ENCODE results near the gene UNC5C.

The UNC5C gene

GRCh38 chr4:95472534-95472933 lies 76.2 kb downstream of the UNC5C start:
- WGBS (ENCODE audit: insufficient coverage): 100% methylated on average over 1 of the region's 3 CpGs
- ChIA-PET CTCF (no interaction called here), POLR2A (interaction anchor here (0.5 kb wide), 1 partner anchor 814 kb away, joined by 3 read pairs; no protein-coding TSS in a partner anchor)
- Histone ChIP-seq H3K27ac (ENCODE audit: insufficient read depth in 1 of 2, low read depth in 1 of 2, low read length in 2 of 2, poor library complexity in 1 of 2, severe bottlenecking in 2 of 2) (no peak overlapping the region), H3K36me3 (ENCODE audit: control insufficient read depth in 4 of 4, insufficient read depth in 4 of 4, low read length in 3 of 4) (no peaks in the 10 kb centered on the region), H3K4me3 (ENCODE audit: control insufficient read depth in 1 of 7, extremely low read depth in 1 of 7, insufficient read depth in 4 of 7, low read depth in 2 of 7, low read length in 6 of 7) (no peak overlapping the region), H3K9me3 (ENCODE audit: control extremely low read depth in 1 of 5, control insufficient read depth in 4 of 5, insufficient read depth in 2 of 5, low read depth in 1 of 5, low read length in 4 of 5) (peaks cover 0 to 1% (median 0%) of the 10 kb centered on the region in 5 experiments), H3K27me3 (replicated peaks in 2 of 5; ENCODE audit: control insufficient read depth in 4 of 5, insufficient read depth in 5 of 5, low read length in 4 of 5) (no peaks in the 10 kb centered on the region), H3K4me1 (ENCODE audit: control extremely low read depth in 1 of 4, control insufficient read depth in 4 of 4, insufficient read depth in 4 of 4, low read length in 3 of 4) (no peaks in the 10 kb centered on the region)
- no peak for DNase-seq

- WGBS (ENCODE audit: insufficient coverage): no CpG with 5 or more reads among the region's 4 CpGs
- no peak for DNase-seq
- no peaks in the 10 kb centered on the region for H3K27me3 ChIP-seq (replicated peaks in 2 of 5; ENCODE audit: control insufficient read depth in 4 of 5, insufficient read depth in 5 of 5, low read length in 4 of 5)
- H3K27ac ChIP-seq (ENCODE audit: insufficient read depth in 1 of 2, low read depth in 1 of 2, low read length in 2 of 2, poor library complexity in 1 of 2, severe bottlenecking in 2 of 2): no peak overlapping the region
- POLR2A ChIA-PET: no interaction called here
- H3K36me3 ChIP-seq (ENCODE audit: control insufficient read depth in 4 of 4, insufficient read depth in 4 of 4, low read length in 3 of 4): no peaks in the 10 kb centered on the region
- no peak overlapping the region for H3K4me3 ChIP-seq (ENCODE audit: control insufficient read depth in 1 of 7, extremely low read depth in 1 of 7, insufficient read depth in 4 of 7, low read depth in 2 of 7, low read length in 6 of 7)
- H3K9me3 ChIP-seq (ENCODE audit: control extremely low read depth in 1 of 5, control insufficient read depth in 4 of 5, insufficient read depth in 2 of 5, low read depth in 1 of 5, low read length in 4 of 5): peaks cover 0 to 1% (median 0%) of the 10 kb centered on the region in 5 experiments
- H3K4me1 ChIP-seq (ENCODE audit: control extremely low read depth in 1 of 4, control insufficient read depth in 4 of 4, insufficient read depth in 4 of 4, low read length in 3 of 4): no peaks in the 10 kb centered on the region
- CTCF ChIA-PET: no interaction called here
These were observed 78.2 kb downstream of the UNC5C start for GRCh38 chr4:95470622-95471021.

- Histone ChIP-seq H3K36me3 (ENCODE audit: control insufficient read depth in 4 of 4, insufficient read depth in 4 of 4, low read length in 3 of 4) (no peaks in the 10 kb centered on the region), H3K4me1 (ENCODE audit: control extremely low read depth in 1 of 4, control insufficient read depth in 4 of 4, insufficient read depth in 4 of 4, low read length in 3 of 4) (no peaks in the 10 kb centered on the region), H3K4me3 (ENCODE audit: control insufficient read depth in 1 of 7, extremely low read depth in 1 of 7, insufficient read depth in 4 of 7, low read depth in 2 of 7, low read length in 6 of 7) (no peak overlapping the region), H3K9me3 (ENCODE audit: control extremely low read depth in 1 of 5, control insufficient read depth in 4 of 5, insufficient read depth in 2 of 5, low read depth in 1 of 5, low read length in 4 of 5) (peaks cover 0 to 1% (median 0%) of the 10 kb centered on the region in 5 experiments), H3K27me3 (replicated peaks in 2 of 5; ENCODE audit: control insufficient read depth in 4 of 5, insufficient read depth in 5 of 5, low read length in 4 of 5) (no peaks in the 10 kb centered on the region), H3K27ac (ENCODE audit: insufficient read depth in 1 of 2, low read depth in 1 of 2, low read length in 2 of 2, poor library complexity in 1 of 2, severe bottlenecking in 2 of 2) (no peak overlapping the region)
- no peak for DNase-seq
- CTCF ChIA-PET: no interaction called here
- POLR2A ChIA-PET: no interaction called here
- 80% methylated on average over 1 of the region's 1 CpG for WGBS (ENCODE audit: insufficient coverage)
These were observed 79.2 kb downstream of the UNC5C start for GRCh38 chr4:95469617-95470016.

- no peak for DNase-seq
- Histone ChIP-seq H3K36me3 (ENCODE audit: control insufficient read depth in 4 of 4, insufficient read depth in 4 of 4, low read length in 3 of 4) (no peaks in the 10 kb centered on the region), H3K4me3 (ENCODE audit: control insufficient read depth in 1 of 7, extremely low read depth in 1 of 7, insufficient read depth in 4 of 7, low read depth in 2 of 7, low read length in 6 of 7) (no peak overlapping the region), H3K27me3 (replicated peaks in 2 of 5; ENCODE audit: control insufficient read depth in 4 of 5, insufficient read depth in 5 of 5, low read length in 4 of 5) (no peaks in the 10 kb centered on the region), H3K4me1 (ENCODE audit: control extremely low read depth in 1 of 4, control insufficient read depth in 4 of 4, insufficient read depth in 4 of 4, low read length in 3 of 4) (no peaks in the 10 kb centered on the region), H3K9me3 (ENCODE audit: control extremely low read depth in 1 of 5, control insufficient read depth in 4 of 5, insufficient read depth in 2 of 5, low read depth in 1 of 5, low read length in 4 of 5) (peaks cover 0 to 1% (median 0%) of the 10 kb centered on the region in 5 experiments), H3K27ac (ENCODE audit: insufficient read depth in 1 of 2, low read depth in 1 of 2, low read length in 2 of 2, poor library complexity in 1 of 2, severe bottlenecking in 2 of 2) (no peak overlapping the region)
- POLR2A ChIA-PET: no interaction called here
- whole genome bisulfite sequencing (ENCODE audit: insufficient coverage): 95% methylated on average over 3 of the region's 3 CpGs
- CTCF ChIA-PET: no interaction called here
These were observed 82.0 kb downstream of the UNC5C start for GRCh38 chr4:95466791-95467190.

- ChIA-PET CTCF (no interaction called here), POLR2A (interaction anchor here (0.6 kb wide), 1 partner anchor 317 kb away, joined by 5 read pairs; no protein-coding TSS in a partner anchor)
- no peak overlapping the region for H3K4me3 ChIP-seq (ENCODE audit: control insufficient read depth in 1 of 7, extremely low read depth in 1 of 7, insufficient read depth in 4 of 7, low read depth in 2 of 7, low read length in 6 of 7)
- no peaks in the 10 kb centered on the region for H3K36me3 ChIP-seq (ENCODE audit: control insufficient read depth in 4 of 4, insufficient read depth in 4 of 4, low read length in 3 of 4)
- H3K4me1 ChIP-seq (ENCODE audit: control extremely low read depth in 1 of 4, control insufficient read depth in 4 of 4, insufficient read depth in 4 of 4, low read length in 3 of 4): no peaks in the 10 kb centered on the region
- H3K9me3 ChIP-seq (ENCODE audit: control extremely low read depth in 1 of 5, control insufficient read depth in 4 of 5, insufficient read depth in 2 of 5, low read depth in 1 of 5, low read length in 4 of 5): peaks cover 0 to 1% (median 0%) of the 10 kb centered on the region in 5 experiments
- 80% methylated on average over 3 of the region's 6 CpGs for WGBS (ENCODE audit: insufficient coverage)
- H3K27ac ChIP-seq (ENCODE audit: insufficient read depth in 1 of 2, low read depth in 1 of 2, low read length in 2 of 2, poor library complexity in 1 of 2, severe bottlenecking in 2 of 2): no peak overlapping the region
- H3K27me3 ChIP-seq (replicated peaks in 2 of 5; ENCODE audit: control insufficient read depth in 4 of 5, insufficient read depth in 5 of 5, low read length in 4 of 5): no peaks in the 10 kb centered on the region
- DNase-seq: no peak
These were observed 83.8 kb downstream of the UNC5C start for GRCh38 chr4:95465010-95465409.

GRCh38 chr4:95462921-95463320 lies 85.9 kb downstream of the UNC5C start:
- Histone ChIP-seq H3K27me3 (replicated peaks in 2 of 5; ENCODE audit: control insufficient read depth in 4 of 5, insufficient read depth in 5 of 5, low read length in 4 of 5) (no peaks in the 10 kb centered on the region), H3K9me3 (ENCODE audit: control extremely low read depth in 1 of 5, control insufficient read depth in 4 of 5, insufficient read depth in 2 of 5, low read depth in 1 of 5, low read length in 4 of 5) (no peaks in the 10 kb centered on the region), H3K4me3 (ENCODE audit: control insufficient read depth in 1 of 7, extremely low read depth in 1 of 7, insufficient read depth in 4 of 7, low read depth in 2 of 7, low read length in 6 of 7) (no peak overlapping the region), H3K27ac (ENCODE audit: insufficient read depth in 1 of 2, low read depth in 1 of 2, low read length in 2 of 2, poor library complexity in 1 of 2, severe bottlenecking in 2 of 2) (no peak overlapping the region), H3K36me3 (ENCODE audit: control insufficient read depth in 4 of 4, insufficient read depth in 4 of 4, low read length in 3 of 4) (no peaks in the 10 kb centered on the region), H3K4me1 (ENCODE audit: control extremely low read depth in 1 of 4, control insufficient read depth in 4 of 4, insufficient read depth in 4 of 4, low read length in 3 of 4) (no peaks in the 10 kb centered on the region)
- ChIA-PET POLR2A (no interaction called here), CTCF (no interaction called here)
- DNase-seq: no peak
- WGBS (ENCODE audit: insufficient coverage): 97% methylated on average over 6 of the region's 8 CpGs

GRCh38 chr4:95457353-95457752 lies 91.4 kb downstream of the UNC5C start:
- 100% methylated on average over 4 of the region's 4 CpGs for WGBS (ENCODE audit: insufficient coverage)
- Histone ChIP-seq H3K36me3 (ENCODE audit: control insufficient read depth in 4 of 4, insufficient read depth in 4 of 4, low read length in 3 of 4) (no peaks in the 10 kb centered on the region), H3K27me3 (replicated peaks in 2 of 5; ENCODE audit: control insufficient read depth in 4 of 5, insufficient read depth in 5 of 5, low read length in 4 of 5) (no peaks in the 10 kb centered on the region), H3K9me3 (ENCODE audit: control extremely low read depth in 1 of 5, control insufficient read depth in 4 of 5, insufficient read depth in 2 of 5, low read depth in 1 of 5, low read length in 4 of 5) (no peaks in the 10 kb centered on the region), H3K4me3 (ENCODE audit: control insufficient read depth in 1 of 7, extremely low read depth in 1 of 7, insufficient read depth in 4 of 7, low read depth in 2 of 7, low read length in 6 of 7) (no peak overlapping the region), H3K27ac (ENCODE audit: insufficient read depth in 1 of 2, low read depth in 1 of 2, low read length in 2 of 2, poor library complexity in 1 of 2, severe bottlenecking in 2 of 2) (no peak overlapping the region), H3K4me1 (ENCODE audit: control extremely low read depth in 1 of 4, control insufficient read depth in 4 of 4, insufficient read depth in 4 of 4, low read length in 3 of 4) (no peaks in the 10 kb centered on the region)
- ChIA-PET CTCF (no interaction called here), POLR2A (no interaction called here)
- no peak for DNase-seq
